ENCODE results near the gene A1CF.

DNA sequence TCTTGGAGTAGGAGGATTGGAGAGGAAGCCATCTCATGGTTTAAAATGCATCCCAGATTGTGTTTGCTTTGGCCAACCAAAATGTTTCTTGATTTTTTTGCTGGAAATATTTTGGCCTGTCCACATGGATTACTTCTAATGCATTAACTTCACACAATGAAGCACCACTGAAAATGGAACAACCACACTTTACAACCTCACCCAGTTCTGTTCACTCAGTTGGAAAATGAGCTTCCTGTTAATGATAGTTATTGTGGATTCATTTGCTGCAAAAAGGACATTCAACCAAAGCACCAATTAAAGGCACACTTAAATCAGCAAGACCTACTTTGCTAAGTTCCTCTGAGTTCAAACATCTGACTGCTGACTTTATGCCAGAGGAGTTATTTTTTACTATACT, 11.3 kb upstream of the A1CF start:
- no peak for TF ChIP-seq EZH2 (IDR thresholded peaks at IDR 0.05; ENCODE audit: borderline replicate concordance)
- TF ChIP-seq, protein P1, sequence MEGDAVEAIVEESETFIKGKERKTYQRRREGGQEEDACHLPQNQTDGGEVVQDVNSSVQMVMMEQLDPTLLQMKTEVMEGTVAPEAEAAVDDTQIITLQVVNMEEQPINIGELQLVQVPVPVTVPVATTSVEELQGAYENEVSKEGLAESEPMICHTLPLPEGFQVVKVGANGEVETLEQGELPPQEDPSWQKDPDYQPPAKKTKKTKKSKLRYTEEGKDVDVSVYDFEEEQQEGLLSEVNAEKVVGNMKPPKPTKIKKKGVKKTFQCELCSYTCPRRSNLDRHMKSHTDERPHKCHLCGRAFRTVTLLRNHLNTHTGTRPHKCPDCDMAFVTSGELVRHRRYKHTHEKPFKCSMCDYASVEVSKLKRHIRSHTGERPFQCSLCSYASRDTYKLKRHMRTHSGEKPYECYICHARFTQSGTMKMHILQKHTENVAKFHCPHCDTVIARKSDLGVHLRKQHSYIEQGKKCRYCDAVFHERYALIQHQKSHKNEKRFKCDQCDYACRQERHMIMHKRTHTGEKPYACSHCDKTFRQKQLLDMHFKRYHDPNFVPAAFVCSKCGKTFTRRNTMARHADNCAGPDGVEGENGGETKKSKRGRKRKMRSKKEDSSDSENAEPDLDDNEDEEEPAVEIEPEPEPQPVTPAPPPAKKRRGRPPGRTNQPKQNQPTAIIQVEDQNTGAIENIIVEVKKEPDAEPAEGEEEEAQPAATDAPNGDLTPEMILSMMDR (IDR thresholded peaks at IDR 0.05; ENCODE audit: poor library complexity): no peak
- no peak for TF ChIP-seq EZH2phosphoT487 (IDR thresholded peaks at IDR 0.05; ENCODE audit: low read depth, severe bottlenecking, unreplicated experiment)

Data from hepatocyte (in vitro differentiated cells).